ENCODE results near the gene RBM39. TPM values are rescaled to one million over a fixed set of nuclear protein-coding genes. Genes with fewer than 3 reads are reported as not detected.
A peak's percentile ranks its signal among the peaks of the same experiment; 100 is the strongest.

RBM39 gene
- total RNA-seq, 4 donors from 2014 or later, result 98.5 to 165 (median 130) TPM

- DNase-seq, result no peak
- in situ Hi-C loops (cut with MboI; ENCODE audit: low sequenced_read_pairs in 4 of 4), result loop anchor here in 1 of 4 donors (25.0 kb wide), 1 partner anchor 187 kb away; no protein-coding TSS in a partner anchor
Measured at GRCh38 chr20:35699957-35700624, 42.0 kb downstream of the RBM39 start.

DNA sequence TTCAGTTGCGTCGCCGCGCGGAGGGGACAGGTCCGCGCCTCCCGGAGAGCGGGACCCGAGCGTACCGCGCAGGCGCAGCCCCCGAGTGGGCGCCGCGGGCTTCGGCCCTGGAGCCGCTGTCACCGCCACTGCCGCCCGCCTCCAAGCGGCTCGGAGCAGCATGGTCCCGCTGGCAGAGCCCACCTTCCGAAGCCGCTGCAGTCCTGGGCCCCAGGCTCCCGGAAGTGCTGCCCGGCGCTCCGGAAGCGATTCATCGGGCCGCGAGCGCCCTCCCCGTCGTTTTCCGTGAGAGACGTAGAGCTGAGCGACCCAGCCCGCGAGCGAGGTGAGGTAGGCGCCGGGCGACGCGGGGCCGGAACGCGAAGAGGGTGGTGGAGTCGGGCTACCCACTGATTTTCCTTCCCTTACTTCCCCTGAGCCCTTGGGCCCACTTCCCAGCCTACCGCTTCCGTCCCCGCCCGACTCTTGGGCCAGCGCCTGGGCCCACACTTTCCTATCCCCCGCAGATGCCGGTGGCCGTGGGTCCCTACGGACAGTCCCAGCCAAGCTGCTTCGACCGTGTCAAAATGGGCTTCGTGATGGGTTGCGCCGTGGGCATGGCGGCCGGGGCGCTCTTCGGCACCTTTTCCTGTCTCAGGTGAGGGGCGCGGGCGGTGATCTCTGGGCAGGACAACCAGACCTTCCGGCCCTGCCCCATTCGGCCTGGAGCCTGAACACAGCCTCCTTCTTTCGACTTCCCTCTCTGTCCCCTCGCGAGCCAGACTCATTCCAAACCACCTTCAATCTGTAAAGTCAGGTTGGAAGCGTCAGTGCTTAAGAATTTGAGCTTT is 42.7 kb downstream of the RBM39 start, which contains the start of the genes NFS1 and ROMO1:
TSS of gene NFS1 (minus strand) at position 226 of the 830 bp plus-strand sequence. CDS start at position 162, 64 bp downstream.
TSS of gene ROMO1 (plus strand) at position 279 of the 830 bp plus-strand sequence. CDS start at position 507, 228 bp downstream.
- peak; percentile 69 to 86 for DNase-seq
- Histone ChIP-seq H3K36me3 (peaks cover 0 to 50% of the 10 kb centered on the region in 2 donors), H3K9me3 (no peaks in the 10 kb centered on the region), H3K4me3 (peak within 1 kb of the TSS; percentile 85 to 95 (median 92)), H3K27me3 (no peaks in the 10 kb centered on the region), H3K27ac (peak within 1 kb of the TSS; percentile 88 to 97 (median 96)), H3K4me1 (peaks cover 28 to 40% of the 10 kb centered on the region in 2 donors)
- TF ChIP-seq POLR2A (IDR thresholded peaks at IDR 0.05), result peak; percentile 60 to 84
- peak; percentile 5 to 35 (median 25) for TF ChIP-seq CTCF (IDR thresholded peaks at IDR 0.05 in 4 of 5, conservative IDR thresholded peaks at IDR 0.05 in 1 of 5)
- ATAC-seq, result peak; percentile 88 to 90
- intact Hi-C loops (cut with DNase I; ENCODE audit: low total_unique reads) (loop anchor here (1.0 kb wide), 2 partner anchors 34 to 98 kb away; no protein-coding TSS in a partner anchor), in situ Hi-C loops (cut with MboI; ENCODE audit: low sequenced_read_pairs in 4 of 4) (no loop called here)

More at GRCh38 chr20:35699957-35700624, 42.0 kb downstream of the RBM39 start:
- intact Hi-C loops (cut with DNase I; ENCODE audit: low total_unique reads), result loop anchor here (1.0 to 2.0 kb wide), 3 partner anchors 35 to 255 kb away; partner anchors contain the start of gene SCAND1
- peak overlapping the region; percentile 88 to 97 (median 96) for H3K27ac ChIP-seq
- H3K9me3 ChIP-seq, result no peaks in the 10 kb centered on the region
- H3K36me3 ChIP-seq, result peaks cover 0 to 50% of the 10 kb centered on the region in 2 donors
- TF ChIP-seq POLR2A (IDR thresholded peaks at IDR 0.05) (no peak), CTCF (IDR thresholded peaks at IDR 0.05 in 4 of 5, conservative IDR thresholded peaks at IDR 0.05 in 1 of 5) (no peak)
- peaks cover 28 to 46% of the 10 kb centered on the region in 2 donors for H3K4me1 ChIP-seq
- H3K4me3 ChIP-seq, result peak overlapping the region; percentile 85 to 95 (median 92)
- no peak for ATAC-seq
- no peaks in the 10 kb centered on the region for H3K27me3 ChIP-seq

DNA sequence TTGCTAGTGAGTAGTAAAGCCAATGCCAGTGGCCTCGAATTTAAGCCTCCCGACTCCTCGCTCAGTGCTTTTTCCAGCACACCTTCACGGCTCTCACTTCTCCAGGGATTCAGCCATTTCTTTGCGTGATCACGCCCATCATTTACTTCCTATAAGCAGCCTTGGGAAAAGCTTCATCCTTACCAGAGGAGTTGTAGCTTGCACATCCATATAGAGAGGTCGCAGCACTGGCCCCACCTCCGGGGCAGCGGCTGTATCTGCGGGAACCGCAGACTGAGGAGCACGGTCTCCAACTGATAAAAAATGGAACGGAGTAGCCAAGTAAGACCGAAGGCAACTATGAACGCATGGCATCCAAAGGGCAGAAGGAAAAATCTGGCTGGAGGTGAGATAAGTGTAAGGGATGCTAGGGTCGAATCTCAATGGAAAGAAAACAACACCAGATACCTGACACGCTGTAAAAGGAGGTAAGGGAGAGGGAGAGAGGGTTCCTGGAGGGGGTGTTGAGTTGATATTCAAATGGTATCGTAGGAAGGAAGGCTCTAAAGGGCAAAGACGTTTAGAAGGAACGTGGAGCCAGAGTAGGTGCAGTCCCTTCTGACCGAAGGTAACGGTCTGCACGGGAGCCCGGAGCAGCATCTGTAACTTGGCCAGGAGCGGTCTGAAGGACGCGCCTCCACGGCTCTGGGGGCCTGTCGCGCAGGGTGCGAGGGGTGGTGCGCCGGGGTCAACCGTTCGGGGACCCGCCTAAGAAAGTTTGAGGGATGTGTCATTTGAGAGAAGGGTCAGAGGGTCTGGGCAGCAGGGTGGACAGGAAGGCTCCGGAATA is 43.5 kb downstream of the RBM39 start:
- peaks cover 28 to 39% of the 10 kb centered on the region in 2 donors for H3K4me1 ChIP-seq
- peak overlapping the region; percentile 88 to 97 (median 96) for H3K27ac ChIP-seq
- intact Hi-C loops (cut with DNase I; ENCODE audit: low total_unique reads) (loop anchor here (1.0 kb wide), 3 partner anchors 33 to 186 kb away; no protein-coding TSS in a partner anchor), in situ Hi-C loops (cut with MboI; ENCODE audit: low sequenced_read_pairs in 4 of 4) (no loop called here)
- TF ChIP-seq CTCF (IDR thresholded peaks at IDR 0.05 in 4 of 5, conservative IDR thresholded peaks at IDR 0.05 in 1 of 5) (no peak), POLR2A (IDR thresholded peaks at IDR 0.05) (no peak)
- H3K36me3 ChIP-seq, result peaks cover 0 to 50% of the 10 kb centered on the region in 2 donors
- DNase-seq (peak in 1 of 2 donors; percentile 36), ATAC-seq (peak; percentile 43 to 44)
- no peaks in the 10 kb centered on the region for H3K27me3 ChIP-seq
- H3K9me3 ChIP-seq, result no peaks in the 10 kb centered on the region
- peak overlapping the region; percentile 85 to 95 (median 92) for H3K4me3 ChIP-seq

Data from gastrocnemius medialis (tissue), 4 donors.